Liver (tissue), 9 donors: Measurements from ENCODE around the gene BLACAT1. TPM values are rescaled to one million over a fixed set of nuclear protein-coding genes. Genes with fewer than 3 reads are reported as not detected.

Experiments used
- DNase-seq: peaks from one replicate; pipeline ENCODE4 v3.0.0-alpha.2; 2017; ENCODE audit warnings: low spot score
- H3K27ac ChIP-seq, 2 donors: one replicate each; pipeline ENCODE4 v1.7.0; 2013; ENCODE audit warnings: inconsistent platforms in 2 of 2, low read length in 2 of 2, control low read depth in 1 of 2, low read depth in 1 of 2, mild to moderate bottlenecking in 1 of 2
- H3K27me3 ChIP-seq, 4 donors: one replicate each; pipeline versions ENCODE4 v1.6.1 to v1.7.0; 2013; ENCODE audit warnings: low read length in 3 of 4, inconsistent platforms in 1 of 4, mild to moderate bottlenecking in 1 of 4, moderate library complexity in 1 of 4; ENCODE audit not compliant: control insufficient read depth in 4 of 4, insufficient read depth in 4 of 4
- H3K36me3 ChIP-seq, 4 donors: one replicate each; pipeline versions ENCODE4 v1.6.1 to v1.7.0; 2013; ENCODE audit warnings: low read length in 3 of 4, mild to moderate bottlenecking in 3 of 4, low read depth in 1 of 4, moderate library complexity in 1 of 4; ENCODE audit not compliant: control insufficient read depth in 4 of 4, insufficient read depth in 3 of 4
- H3K4me1 ChIP-seq, 4 donors: one replicate each; pipeline versions ENCODE4 v1.6.1 to v1.7.0; 2013; ENCODE audit warnings: low read length in 3 of 4, mild to moderate bottlenecking in 3 of 4, moderate library complexity in 1 of 4; ENCODE audit not compliant: control insufficient read depth in 4 of 4, insufficient read depth in 4 of 4
- H3K4me3 ChIP-seq, 3 donors: one replicate each; pipeline versions ENCODE4 v1.6.1 to v1.7.0; 2013; ENCODE audit warnings: low read length in 3 of 3, control low read depth in 1 of 3, low read depth in 1 of 3, mild to moderate bottlenecking in 1 of 3
- H3K9ac ChIP-seq, 2 donors: one replicate each; pipeline ENCODE4 v1.7.0; 2013; ENCODE audit warnings: low read length in 2 of 2, mild to moderate bottlenecking in 2 of 2, moderate library complexity in 2 of 2, control low read depth in 1 of 2, low read depth in 1 of 2
- H3K9me3 ChIP-seq, 4 donors: one replicate each; pipeline versions ENCODE4 v1.6.1 to v1.7.0; 2013; ENCODE audit warnings: low read length in 3 of 4; ENCODE audit not compliant: control insufficient read depth in 4 of 4
- ATF3 ChIP-seq: IDR thresholded peaks from 2 replicates; pipeline ENCODE4 v1.6.1; 2016; ENCODE audit warnings: antibody characterized with exemption
- EGR1 ChIP-seq, 2 donors: IDR thresholded peaks; 2 replicates each; pipeline ENCODE4 v1.6.1; 2016 to 2018; ENCODE audit warnings: antibody characterized with exemption in 2 of 2, low read depth in 2 of 2
- FOXA1 ChIP-seq: IDR thresholded peaks from 2 replicates; pipeline ENCODE4 v1.6.1; 2016; ENCODE audit warnings: antibody characterized with exemption
- FOXA2 ChIP-seq: IDR thresholded peaks from 2 replicates; pipeline ENCODE4 v1.6.1; 2016; ENCODE audit warnings: antibody characterized with exemption
- GABPA ChIP-seq, 2 donors: IDR thresholded peaks in 1 of 2; conservative IDR thresholded peaks in 1 of 2; 2 replicates each; pipeline ENCODE4 v1.6.1; 2016; ENCODE audit warnings: antibody characterized with exemption in 2 of 2, mild to moderate bottlenecking in 1 of 2, moderate library complexity in 1 of 2
- HNF4A ChIP-seq, 2 donors: conservative IDR thresholded peaks; 2 replicates each; pipeline ENCODE4 v1.6.1; 2016; ENCODE audit warnings: antibody characterized with exemption in 2 of 2, mild to moderate bottlenecking in 2 of 2
- HNF4G ChIP-seq: IDR thresholded peaks from 2 replicates; pipeline ENCODE4 v1.6.1; 2016; ENCODE audit warnings: antibody characterized with exemption
- JUND ChIP-seq, 2 donors: IDR thresholded peaks; 2 replicates each; pipeline ENCODE4 v1.6.1; 2016; ENCODE audit warnings: antibody characterized with exemption in 2 of 2
- MAX ChIP-seq: IDR thresholded peaks from 2 replicates; pipeline ENCODE4 v1.6.1; 2016; ENCODE audit warnings: antibody characterized with exemption
- NR2F2 ChIP-seq: IDR thresholded peaks from 2 replicates; pipeline ENCODE4 v1.6.1; 2016; ENCODE audit warnings: antibody characterized with exemption
- RAD21 ChIP-seq, 2 donors: IDR thresholded peaks; 2 replicates each; pipeline ENCODE4 v1.6.1; 2016; ENCODE audit warnings: antibody characterized with exemption in 2 of 2, mild to moderate bottlenecking in 2 of 2
- RXRA ChIP-seq, 2 donors: IDR thresholded peaks; 2 replicates each; pipeline ENCODE4 v1.6.1; 2017 to 2018; ENCODE audit warnings: antibody characterized with exemption in 2 of 2, mild to moderate bottlenecking in 1 of 2
- SP1 ChIP-seq: IDR thresholded peaks from 2 replicates; pipeline ENCODE4 v1.6.1; 2018; ENCODE audit warnings: antibody characterized with exemption, mild to moderate bottlenecking
- TAF1 ChIP-seq: conservative IDR thresholded peaks from 2 replicates; pipeline ENCODE4 v1.6.1; 2016; ENCODE audit warnings: antibody characterized with exemption, mild to moderate bottlenecking
- YY1 ChIP-seq: IDR thresholded peaks from 2 replicates; pipeline ENCODE4 v1.6.1; 2016; ENCODE audit warnings: antibody characterized with exemption, mild to moderate bottlenecking
- WGBS: extraction: QIAGEN DNeasy Blood & Tissue Kit; methylation state at CpG from one replicate; pipeline ENCODE4 v1.1.7; 2013; 5-methylcytosine and 5-hydroxymethylcytosine counted together
- polyA plus RNA-seq, 2 donors: library from polyadenylated mRNA; stranded (reverse) in 1 of 2; unstranded in 1 of 2; fragments of 200-250 nt in 1 of 2; fragments of >200 nt in 1 of 2; fragmentation: Nextera tagmentation in 1 of 2; extraction: Ambion mirVana in 1 of 2; gene quantifications; one replicate each; pipeline versions ENCODE4 v1.2.1 to v1.2.3, GENCODE V29; 2013 to 2015
- total RNA-seq, 2 donors: library from RNA; depleted of rRNA; stranded (reverse); fragments of >200 nt; gene quantifications; one replicate each; pipeline ENCODE4 v1.2.3, GENCODE V29; 2014
- TF ChIP-seq, protein P1 (sequence below): IDR thresholded peaks from 2 replicates; pipeline ENCODE4 v1.6.1; 2016; ENCODE audit warnings: antibody characterized with exemption
- TF ChIP-seq, protein P2 (sequence below): IDR thresholded peaks from 2 replicates; pipeline ENCODE4 v1.6.1; 2016; ENCODE audit warnings: antibody characterized with exemption, mild to moderate bottlenecking
- TF ChIP-seq, protein P3 (sequence below): fragments of 150-350 bp; IDR thresholded peaks from 2 replicates; pipeline ENCODE4 v1.5.1; 2017; ENCODE audit warnings: improper control_type of control experiment, low read depth, low read length; ENCODE audit not compliant: missing input control
- donor health status: healthy.
- donor health status: healthy.
- donor health status: healthy.
- donor health status: healthy.
- donor health status: healthy.

The BLACAT1 gene
- total and polyA plus RNA-seq, 4 donors: not detected

GRCh38 chr1:205454903-205455335, 926 bp downstream of the BLACAT1 start:
- Histone ChIP-seq H3K36me3 (no peaks in the 10 kb centered on the region), H3K4me3 (no peak overlapping the region), H3K9me3 (no peaks in the 10 kb centered on the region), H3K27me3 (peaks cover 7 to 18% (median 13%) of the 10 kb centered on the region in 4 donors), H3K9ac (no peak overlapping the region), H3K4me1 (peaks cover 0 to 14% (median 9%) of the 10 kb centered on the region in 4 donors), H3K27ac (no peak overlapping the region)
- TF ChIP-seq, protein P1, sequence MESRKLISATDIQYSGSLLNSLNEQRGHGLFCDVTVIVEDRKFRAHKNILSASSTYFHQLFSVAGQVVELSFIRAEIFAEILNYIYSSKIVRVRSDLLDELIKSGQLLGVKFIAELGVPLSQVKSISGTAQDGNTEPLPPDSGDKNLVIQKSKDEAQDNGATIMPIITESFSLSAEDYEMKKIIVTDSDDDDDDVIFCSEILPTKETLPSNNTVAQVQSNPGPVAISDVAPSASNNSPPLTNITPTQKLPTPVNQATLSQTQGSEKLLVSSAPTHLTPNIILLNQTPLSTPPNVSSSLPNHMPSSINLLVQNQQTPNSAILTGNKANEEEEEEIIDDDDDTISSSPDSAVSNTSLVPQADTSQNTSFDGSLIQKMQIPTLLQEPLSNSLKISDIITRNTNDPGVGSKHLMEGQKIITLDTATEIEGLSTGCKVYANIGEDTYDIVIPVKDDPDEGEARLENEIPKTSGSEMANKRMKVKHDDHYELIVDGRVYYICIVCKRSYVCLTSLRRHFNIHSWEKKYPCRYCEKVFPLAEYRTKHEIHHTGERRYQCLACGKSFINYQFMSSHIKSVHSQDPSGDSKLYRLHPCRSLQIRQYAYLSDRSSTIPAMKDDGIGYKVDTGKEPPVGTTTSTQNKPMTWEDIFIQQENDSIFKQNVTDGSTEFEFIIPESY: no peak
- TF ChIP-seq, protein P2, sequence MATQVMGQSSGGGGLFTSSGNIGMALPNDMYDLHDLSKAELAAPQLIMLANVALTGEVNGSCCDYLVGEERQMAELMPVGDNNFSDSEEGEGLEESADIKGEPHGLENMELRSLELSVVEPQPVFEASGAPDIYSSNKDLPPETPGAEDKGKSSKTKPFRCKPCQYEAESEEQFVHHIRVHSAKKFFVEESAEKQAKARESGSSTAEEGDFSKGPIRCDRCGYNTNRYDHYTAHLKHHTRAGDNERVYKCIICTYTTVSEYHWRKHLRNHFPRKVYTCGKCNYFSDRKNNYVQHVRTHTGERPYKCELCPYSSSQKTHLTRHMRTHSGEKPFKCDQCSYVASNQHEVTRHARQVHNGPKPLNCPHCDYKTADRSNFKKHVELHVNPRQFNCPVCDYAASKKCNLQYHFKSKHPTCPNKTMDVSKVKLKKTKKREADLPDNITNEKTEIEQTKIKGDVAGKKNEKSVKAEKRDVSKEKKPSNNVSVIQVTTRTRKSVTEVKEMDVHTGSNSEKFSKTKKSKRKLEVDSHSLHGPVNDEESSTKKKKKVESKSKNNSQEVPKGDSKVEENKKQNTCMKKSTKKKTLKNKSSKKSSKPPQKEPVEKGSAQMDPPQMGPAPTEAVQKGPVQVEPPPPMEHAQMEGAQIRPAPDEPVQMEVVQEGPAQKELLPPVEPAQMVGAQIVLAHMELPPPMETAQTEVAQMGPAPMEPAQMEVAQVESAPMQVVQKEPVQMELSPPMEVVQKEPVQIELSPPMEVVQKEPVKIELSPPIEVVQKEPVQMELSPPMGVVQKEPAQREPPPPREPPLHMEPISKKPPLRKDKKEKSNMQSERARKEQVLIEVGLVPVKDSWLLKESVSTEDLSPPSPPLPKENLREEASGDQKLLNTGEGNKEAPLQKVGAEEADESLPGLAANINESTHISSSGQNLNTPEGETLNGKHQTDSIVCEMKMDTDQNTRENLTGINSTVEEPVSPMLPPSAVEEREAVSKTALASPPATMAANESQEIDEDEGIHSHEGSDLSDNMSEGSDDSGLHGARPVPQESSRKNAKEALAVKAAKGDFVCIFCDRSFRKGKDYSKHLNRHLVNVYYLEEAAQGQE: no peak
- no peak for TF ChIP-seq HNF4G
- TF ChIP-seq RAD21 (IDR thresholded peaks at IDR 0.05): no peak
- TF ChIP-seq HNF4A (conservative IDR thresholded peaks at IDR 0.05): no peak
- no peak for TF ChIP-seq FOXA1
- WGBS: 20% methylated on average over 6 of the region's 6 CpGs
- DNase-seq: no peak

GRCh38 chr1:205453466-205453865, 2.4 kb downstream of the BLACAT1 start:
- Histone ChIP-seq H3K27me3 (peaks cover 7 to 18% (median 12%) of the 10 kb centered on the region in 4 donors), H3K9me3 (no peaks in the 10 kb centered on the region), H3K4me1 (peaks cover 0 to 14% (median 9%) of the 10 kb centered on the region in 4 donors), H3K9ac (no peak overlapping the region), H3K36me3 (no peaks in the 10 kb centered on the region), H3K27ac (no peak overlapping the region), H3K4me3 (no peak overlapping the region)
- TF ChIP-seq FOXA2 (no peak), FOXA1 (no peak), RXRA (IDR thresholded peaks at IDR 0.05) (no peak), YY1 (no peak), SP1 (no peak), EGR1 (IDR thresholded peaks at IDR 0.05; ENCODE audit: low read depth in 2 of 2) (no peak), GABPA (IDR thresholded peaks at IDR 0.05 in 1 of 2, conservative IDR thresholded peaks at IDR 0.05 in 1 of 2) (no peak), NR2F2 (no peak), HNF4A (conservative IDR thresholded peaks at IDR 0.05) (no peak), HNF4G (no peak), JUND (IDR thresholded peaks at IDR 0.05) (no peak), RAD21 (IDR thresholded peaks at IDR 0.05) (no peak), MAX (no peak), TAF1 (no peak), ATF3 (no peak)
- TF ChIP-seq, protein P2: no peak
- TF ChIP-seq, protein P1: no peak
- TF ChIP-seq, protein P3, sequence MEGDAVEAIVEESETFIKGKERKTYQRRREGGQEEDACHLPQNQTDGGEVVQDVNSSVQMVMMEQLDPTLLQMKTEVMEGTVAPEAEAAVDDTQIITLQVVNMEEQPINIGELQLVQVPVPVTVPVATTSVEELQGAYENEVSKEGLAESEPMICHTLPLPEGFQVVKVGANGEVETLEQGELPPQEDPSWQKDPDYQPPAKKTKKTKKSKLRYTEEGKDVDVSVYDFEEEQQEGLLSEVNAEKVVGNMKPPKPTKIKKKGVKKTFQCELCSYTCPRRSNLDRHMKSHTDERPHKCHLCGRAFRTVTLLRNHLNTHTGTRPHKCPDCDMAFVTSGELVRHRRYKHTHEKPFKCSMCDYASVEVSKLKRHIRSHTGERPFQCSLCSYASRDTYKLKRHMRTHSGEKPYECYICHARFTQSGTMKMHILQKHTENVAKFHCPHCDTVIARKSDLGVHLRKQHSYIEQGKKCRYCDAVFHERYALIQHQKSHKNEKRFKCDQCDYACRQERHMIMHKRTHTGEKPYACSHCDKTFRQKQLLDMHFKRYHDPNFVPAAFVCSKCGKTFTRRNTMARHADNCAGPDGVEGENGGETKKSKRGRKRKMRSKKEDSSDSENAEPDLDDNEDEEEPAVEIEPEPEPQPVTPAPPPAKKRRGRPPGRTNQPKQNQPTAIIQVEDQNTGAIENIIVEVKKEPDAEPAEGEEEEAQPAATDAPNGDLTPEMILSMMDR: no peak
- 38% methylated on average over 3 of the region's 3 CpGs for WGBS
- no peak for DNase-seq
